Measurements from ENCODE around the gene ASH1L.

Gene ASH1L

GRCh38 chr1:155537193-155537592 is 25.4 kb downstream of the ASH1L start:
- DNase-seq (ENCODE audit: low read depth): no peak
- no peak overlapping the region for H3K4me3 ChIP-seq (ENCODE audit: low read length)

GRCh38 chr1:155531624-155532023 is 31.0 kb downstream of the ASH1L start:
- TF ChIP-seq, protein P1, sequence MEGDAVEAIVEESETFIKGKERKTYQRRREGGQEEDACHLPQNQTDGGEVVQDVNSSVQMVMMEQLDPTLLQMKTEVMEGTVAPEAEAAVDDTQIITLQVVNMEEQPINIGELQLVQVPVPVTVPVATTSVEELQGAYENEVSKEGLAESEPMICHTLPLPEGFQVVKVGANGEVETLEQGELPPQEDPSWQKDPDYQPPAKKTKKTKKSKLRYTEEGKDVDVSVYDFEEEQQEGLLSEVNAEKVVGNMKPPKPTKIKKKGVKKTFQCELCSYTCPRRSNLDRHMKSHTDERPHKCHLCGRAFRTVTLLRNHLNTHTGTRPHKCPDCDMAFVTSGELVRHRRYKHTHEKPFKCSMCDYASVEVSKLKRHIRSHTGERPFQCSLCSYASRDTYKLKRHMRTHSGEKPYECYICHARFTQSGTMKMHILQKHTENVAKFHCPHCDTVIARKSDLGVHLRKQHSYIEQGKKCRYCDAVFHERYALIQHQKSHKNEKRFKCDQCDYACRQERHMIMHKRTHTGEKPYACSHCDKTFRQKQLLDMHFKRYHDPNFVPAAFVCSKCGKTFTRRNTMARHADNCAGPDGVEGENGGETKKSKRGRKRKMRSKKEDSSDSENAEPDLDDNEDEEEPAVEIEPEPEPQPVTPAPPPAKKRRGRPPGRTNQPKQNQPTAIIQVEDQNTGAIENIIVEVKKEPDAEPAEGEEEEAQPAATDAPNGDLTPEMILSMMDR (conservative IDR thresholded peaks at IDR 0.05; ENCODE audit: low read depth, low read length): no peak
- H3K4me3 ChIP-seq (ENCODE audit: low read length): no peak overlapping the region
- DNase-seq (ENCODE audit: low read depth): no peak

More at GRCh38 chr1:155537193-155537592, 25.4 kb downstream of the ASH1L start:
- TF ChIP-seq, protein P1 (conservative IDR thresholded peaks at IDR 0.05; ENCODE audit: low read depth, low read length): no peak

DNA sequence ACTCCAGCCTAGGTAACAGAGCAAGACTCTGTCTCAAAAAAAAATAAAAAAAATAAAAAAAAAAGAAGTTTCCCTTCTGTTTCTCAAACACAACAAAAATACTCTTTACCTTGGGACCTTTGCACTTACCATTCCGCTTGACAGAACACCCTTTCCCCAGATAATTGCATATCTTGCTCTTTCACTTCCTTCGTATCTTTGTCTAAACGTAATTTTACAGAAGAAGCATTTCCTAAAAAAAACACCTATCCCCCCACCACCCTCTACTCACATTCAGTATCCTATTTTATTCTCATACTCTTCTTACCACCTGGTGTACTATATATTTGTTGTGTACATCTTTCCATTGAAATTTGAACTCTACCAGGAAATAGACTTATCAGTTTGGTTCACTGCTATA is 32.7 kb downstream of the ASH1L start:
- TF ChIP-seq, protein P1 (conservative IDR thresholded peaks at IDR 0.05; ENCODE audit: low read depth, low read length): no peak
- DNase-seq (ENCODE audit: low read depth): no peak
- H3K4me3 ChIP-seq (ENCODE audit: low read length): no peak overlapping the region

DNA sequence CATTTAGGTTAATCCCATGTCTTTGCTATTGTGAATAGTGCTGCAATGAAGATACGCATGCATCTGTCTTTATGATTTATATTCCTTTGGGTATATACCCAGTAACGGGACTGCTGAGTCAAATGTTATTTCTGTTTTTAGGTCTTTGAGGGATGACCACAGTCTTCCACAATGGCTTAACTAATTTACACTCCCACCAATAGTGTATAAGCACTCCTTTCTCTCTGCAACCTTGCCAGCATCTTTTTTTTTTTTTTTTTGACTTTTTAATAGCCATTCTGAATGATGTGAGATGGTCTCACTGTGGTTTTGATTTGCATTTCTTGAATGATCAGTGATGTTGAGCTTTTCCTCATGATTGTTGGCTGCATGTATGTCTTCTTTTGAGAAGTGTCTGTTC is 33.5 kb downstream of the ASH1L start:
- TF ChIP-seq, protein P1 (conservative IDR thresholded peaks at IDR 0.05; ENCODE audit: low read depth, low read length): no peak
- no peak overlapping the region for H3K4me3 ChIP-seq (ENCODE audit: low read length)
- DNase-seq (ENCODE audit: low read depth): no peak

DNA sequence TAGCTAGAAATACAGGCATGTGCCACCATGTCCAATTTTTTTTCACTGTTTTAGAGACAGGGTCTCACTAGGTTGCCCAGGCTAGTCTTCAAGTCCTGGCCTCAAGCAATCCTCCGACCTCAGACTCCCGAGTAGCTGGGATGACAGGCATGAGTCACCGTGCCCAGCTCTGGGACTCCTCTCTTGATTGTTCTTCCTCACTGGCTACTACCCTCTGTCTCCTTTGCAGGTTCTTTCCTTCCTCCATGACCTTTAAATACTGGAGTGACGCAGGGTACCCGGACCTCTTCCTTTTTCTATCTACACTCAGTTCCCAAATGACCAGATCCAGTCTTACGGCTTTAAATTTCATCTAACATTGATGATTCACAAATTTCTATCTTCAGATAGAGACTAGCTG is 34.9 kb downstream of the ASH1L start:
- TF ChIP-seq, protein P1 (conservative IDR thresholded peaks at IDR 0.05; ENCODE audit: low read depth, low read length): no peak
- no peak overlapping the region for H3K4me3 ChIP-seq (ENCODE audit: low read length)
- no peak for DNase-seq (ENCODE audit: low read depth)

DNA sequence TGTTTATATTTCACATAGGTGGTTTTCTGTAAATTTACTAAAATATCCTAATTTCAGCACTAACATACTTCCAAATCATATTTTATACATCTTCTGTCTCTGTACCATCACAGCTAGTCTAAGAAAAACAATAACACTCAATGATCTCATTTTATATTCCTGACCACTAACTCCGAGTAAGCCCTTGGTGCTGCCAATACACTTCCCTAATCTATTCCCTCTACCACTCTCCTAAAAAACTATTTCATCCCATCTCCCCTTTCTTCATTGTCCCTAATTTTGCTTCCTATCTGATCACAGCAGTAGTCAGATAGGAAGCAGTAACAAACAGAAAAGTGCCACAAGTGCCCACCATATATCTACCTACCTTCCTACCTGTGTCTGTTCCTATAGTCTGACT is 36.2 kb downstream of the ASH1L start:
- TF ChIP-seq, protein P1 (conservative IDR thresholded peaks at IDR 0.05; ENCODE audit: low read depth, low read length): no peak
- H3K4me3 ChIP-seq (ENCODE audit: low read length): no peak overlapping the region
- no peak for DNase-seq (ENCODE audit: low read depth)

GRCh38 chr1:155522069-155522468 is 40.5 kb downstream of the ASH1L start:
- TF ChIP-seq, protein P1 (conservative IDR thresholded peaks at IDR 0.05; ENCODE audit: low read depth, low read length): no peak
- DNase-seq (ENCODE audit: low read depth): no peak
- no peak overlapping the region for H3K4me3 ChIP-seq (ENCODE audit: low read length)
